Measurements from ENCODE around the gene KCNS1.

- TF ChIP-seq GATA3 (IDR thresholded peaks at IDR 0.05; ENCODE audit: low read depth, low read length) (no peak), GATA2 (IDR thresholded peaks at IDR 0.05; ENCODE audit: low read depth, low read length) (no peak)
Observed at GRCh38 chr20:45112754-45113153, 11.8 kb upstream of the KCNS1 start.

Data from SH-SY5Y (cell line).